ENCODE results near the gene RPS17.
"Not testable (repeated sequence)": the region's sequence is repeated elsewhere in the genome, so short reads cannot be mapped to it uniquely, and the experiment has no call there.

- TF ChIP-seq CTCF (conservative IDR thresholded peaks at IDR 0.05; ENCODE audit: low read length); EZH2phosphoT487 (IDR thresholded peaks at IDR 0.05; ENCODE audit: borderline replicate concordance): not testable (repeated sequence)
Observed at GRCh38 chr15:82535151-82535550, 5.1 kb downstream of the RPS17 start.

Data from Loucy (cell line).